Activated CD4-positive, alpha-beta T cell treated with anti-CD3 and anti-CD28 coated beads for 36 hours (primary cell): ENCODE data around the gene MSMB. TPM values are rescaled to one million over a fixed set of nuclear protein-coding genes. Genes with fewer than 3 reads are reported as not detected.
"Not testable (repeated sequence)": the region's sequence is repeated elsewhere in the genome, so short reads cannot be mapped to it uniquely, and the experiment has no call there.

Experiments
- ATAC-seq: fragments of 200-7000 bp; cut with Tn5 transposase; one replicate; pipeline ENCODE4 v1.10.0; 2021; ENCODE audit warnings: mild to moderate bottlenecking, moderate library complexity
- CTCF ChIA-PET: fragments of 350-600 bp; sonication (Branson Sonifier 250); formaldehyde crosslinking; loops from one replicate; lab custom pipeline; 2021; ENCODE audit warnings: antibody characterized with exemption; lab: Charles Lee
- POLR2A ChIA-PET: fragments of 350-600 bp; sonication (Branson Sonifier 250); formaldehyde crosslinking; loops from one replicate; lab custom pipeline; 2021; ENCODE audit warnings: antibody characterized with exemption, inconsistent platforms; lab: Charles Lee
- DNase-seq: peaks from one replicate; pipeline ENCODE4 v3.0.0-alpha.2; 2020
- H3K27ac Mint-ChIP-seq: one replicate; pipeline ENCODE4 v1.8.0; 2021; ENCODE audit warnings: mixed read lengths
- H3K27me3 Mint-ChIP-seq: one replicate; pipeline ENCODE4 v1.8.0; 2021; ENCODE audit warnings: mixed read lengths
- H3K36me3 Mint-ChIP-seq: one replicate; pipeline ENCODE4 v1.8.0; 2021; ENCODE audit warnings: low read depth, mixed read lengths
- H3K4me1 Mint-ChIP-seq: one replicate; pipeline ENCODE4 v1.8.0; 2021; ENCODE audit warnings: mixed read lengths
- H3K4me3 Mint-ChIP-seq: one replicate; pipeline ENCODE4 v1.8.0; 2021; ENCODE audit warnings: mild to moderate bottlenecking, moderate library complexity, mixed read lengths
- H3K9me3 Mint-ChIP-seq: one replicate; pipeline ENCODE4 v1.8.0; 2021; ENCODE audit warnings: low read depth, mixed read lengths
- intact Hi-C, 2 experiments: fragments of 100-400 bp; cut with DNase I in 1 of 2; cut with micrococcal nuclease in 1 of 2; formaldehyde crosslinking; loops; one replicate each; pipeline versions ENCODE4 v1.14.2 to v1.15.1; 2022 to 2024; cut with DNase I, micrococcal nuclease
- total RNA-seq, 2 experiments: library from RNA; stranded (reverse); gene quantifications; one replicate each; pipeline ENCODE4 v1.2.3, GENCODE V29; 2021

The MSMB gene
- total RNA-seq, 2 experiments from 2014 or later, result not detected

- POLR2A ChIA-PET, result no interaction called here
- H3K9me3 Mint-ChIP-seq, result no peaks in the 10 kb centered on the region
- no peak for ATAC-seq
- H3K27me3 Mint-ChIP-seq, result no peaks in the 10 kb centered on the region
- DNase-seq, result no peak
- no peak overlapping the region for H3K27ac Mint-ChIP-seq
- H3K36me3 Mint-ChIP-seq, result no peaks in the 10 kb centered on the region
- peaks cover 8% of the 10 kb centered on the region for H3K4me1 Mint-ChIP-seq
- CTCF ChIA-PET, result no interaction called here
- intact Hi-C loops, result no loop called here
- H3K4me3 Mint-ChIP-seq, result no peak overlapping the region
Observed at GRCh38 chr10:46068905-46069304, 22.8 kb upstream of the MSMB start.

GRCh38 chr10:46068117-46068516 is 22.0 kb upstream of the MSMB start:
- Mint-ChIP-seq H3K27me3 (no peaks in the 10 kb centered on the region), H3K4me3 (no peak overlapping the region), H3K36me3 (no peaks in the 10 kb centered on the region), H3K27ac (no peak overlapping the region), H3K4me1 (peaks cover 8% of the 10 kb centered on the region), H3K9me3 (no peaks in the 10 kb centered on the region)
- POLR2A ChIA-PET, result no interaction called here
- no peak for ATAC-seq
- no peak for DNase-seq
- CTCF ChIA-PET, result no interaction called here
- intact Hi-C loops, result no loop called here

- Mint-ChIP-seq H3K9me3 (no peaks in the 10 kb centered on the region), H3K27me3 (no peaks in the 10 kb centered on the region), H3K27ac (no peak overlapping the region), H3K4me1 (no peaks in the 10 kb centered on the region), H3K36me3 (no peaks in the 10 kb centered on the region), H3K4me3 (no peak overlapping the region)
- DNase-seq (no peak), ATAC-seq (no peak)
- POLR2A ChIA-PET, result no interaction called here
- intact Hi-C loops, result no loop called here
- CTCF ChIA-PET, result no interaction called here
Observed at GRCh38 chr10:46064269-46064817, 18.3 kb upstream of the MSMB start.

- ChIA-PET POLR2A (no interaction called here), CTCF (no interaction called here)
- no peak overlapping the region for H3K4me3 Mint-ChIP-seq
- H3K36me3 Mint-ChIP-seq, result no peaks in the 10 kb centered on the region
- H3K27me3 Mint-ChIP-seq, result no peaks in the 10 kb centered on the region
- no peak for DNase-seq
- H3K4me1 Mint-ChIP-seq, result no peaks in the 10 kb centered on the region
- intact Hi-C loops, result loop anchor here in 1 of 2 experiments (2.0 kb wide), 1 partner anchor 16 kb away; no protein-coding TSS in a partner anchor
- H3K9me3 Mint-ChIP-seq, result no peaks in the 10 kb centered on the region
- no peak overlapping the region for H3K27ac Mint-ChIP-seq
- no peak for ATAC-seq
Observed at GRCh38 chr10:46062723-46063428, 16.8 kb upstream of the MSMB start.

GRCh38 chr10:46060706-46061105 is 14.6 kb upstream of the MSMB start:
- ATAC-seq (no peak), DNase-seq (no peak)
- Mint-ChIP-seq H3K27me3 (no peaks in the 10 kb centered on the region), H3K36me3 (peaks cover 3% of the 10 kb centered on the region), H3K27ac (no peak overlapping the region), H3K9me3 (peaks cover 6% of the 10 kb centered on the region), H3K4me1 (no peaks in the 10 kb centered on the region), H3K4me3 (no peak overlapping the region)
- POLR2A ChIA-PET, result no interaction called here
- CTCF ChIA-PET, result interaction anchor here (0.7 kb wide), 1 partner anchor 34 kb away, joined by 3 read pairs; no protein-coding TSS in a partner anchor
- intact Hi-C loops, result no loop called here

- H3K9me3 Mint-ChIP-seq, H3K27ac Mint-ChIP-seq, CTCF ChIA-PET, H3K27me3 Mint-ChIP-seq, H3K36me3 Mint-ChIP-seq, H3K4me1 Mint-ChIP-seq, ATAC-seq, POLR2A ChIA-PET, H3K4me3 Mint-ChIP-seq, DNase-seq, intact Hi-C loops: not testable (repeated sequence)
Observed at GRCh38 chr10:46057927-46058326, 11.9 kb upstream of the MSMB start.

- ATAC-seq (no peak), DNase-seq (no peak)
- Mint-ChIP-seq H3K4me3 (no peak overlapping the region), H3K27ac (no peak overlapping the region), H3K4me1 (peaks cover 4% of the 10 kb centered on the region), H3K36me3 (peaks cover 3% of the 10 kb centered on the region), H3K9me3 (peaks cover 6% of the 10 kb centered on the region), H3K27me3 (no peaks in the 10 kb centered on the region)
- POLR2A ChIA-PET, result no interaction called here
- CTCF ChIA-PET, result interaction anchor here (0.7 kb wide), 1 partner anchor 13 kb away, joined by 3 read pairs; no protein-coding TSS in a partner anchor
- intact Hi-C loops, result no loop called here
Observed at GRCh38 chr10:46057038-46057437, 11.0 kb upstream of the MSMB start.

GRCh38 chr10:46055771-46056170 is 9.7 kb upstream of the MSMB start:
- H3K4me1 Mint-ChIP-seq, result peaks cover 4% of the 10 kb centered on the region
- CTCF ChIA-PET, result interaction anchor here (0.6 kb wide), 1 partner anchor 1708 kb away, joined by 4 read pairs; no protein-coding TSS in a partner anchor
- no peak for ATAC-seq
- intact Hi-C loops, result no loop called here
- H3K4me3 Mint-ChIP-seq, result no peak overlapping the region
- H3K36me3 Mint-ChIP-seq, result peaks cover 3% of the 10 kb centered on the region
- no peak overlapping the region for H3K27ac Mint-ChIP-seq
- peaks cover 6% of the 10 kb centered on the region for H3K9me3 Mint-ChIP-seq
- POLR2A ChIA-PET, result no interaction called here
- DNase-seq, result no peak
- no peaks in the 10 kb centered on the region for H3K27me3 Mint-ChIP-seq

- Mint-ChIP-seq H3K36me3 (peaks cover 3% of the 10 kb centered on the region), H3K27ac (no peak overlapping the region), H3K27me3 (no peaks in the 10 kb centered on the region), H3K4me3 (no peak overlapping the region), H3K9me3 (peaks cover 6% of the 10 kb centered on the region), H3K4me1 (peaks cover 4% of the 10 kb centered on the region)
- intact Hi-C loops, result no loop called here
- DNase-seq (no peak), ATAC-seq (no peak)
- POLR2A ChIA-PET, result no interaction called here
- CTCF ChIA-PET, result no interaction called here
Observed at GRCh38 chr10:46053534-46054434, 7.7 kb upstream of the MSMB start.

GRCh38 chr10:46052791-46053375 is 6.8 kb upstream of the MSMB start:
- peaks cover 6% of the 10 kb centered on the region for H3K9me3 Mint-ChIP-seq
- ChIA-PET POLR2A (interaction anchor here (0.7 kb wide), 1 partner anchor 18 kb away, joined by 8 read pairs; no protein-coding TSS in a partner anchor), CTCF (interaction anchor here (1.0 kb wide), 1 partner anchor 23 kb away, joined by 3 read pairs; no protein-coding TSS in a partner anchor)
- peaks cover 3% of the 10 kb centered on the region for H3K36me3 Mint-ChIP-seq
- H3K4me3 Mint-ChIP-seq, result no peak overlapping the region
- H3K27ac Mint-ChIP-seq, result no peak overlapping the region
- no peak for DNase-seq
- ATAC-seq, result no peak
- H3K4me1 Mint-ChIP-seq, result peaks cover 4% of the 10 kb centered on the region
- intact Hi-C loops, result no loop called here
- no peaks in the 10 kb centered on the region for H3K27me3 Mint-ChIP-seq
